Measurements from ENCODE around the gene SYT8.
"Not testable (repeated sequence)": the region's sequence is repeated elsewhere in the genome, so short reads cannot be mapped to it uniquely, and the experiment has no call there.

The SYT8 gene

DNA sequence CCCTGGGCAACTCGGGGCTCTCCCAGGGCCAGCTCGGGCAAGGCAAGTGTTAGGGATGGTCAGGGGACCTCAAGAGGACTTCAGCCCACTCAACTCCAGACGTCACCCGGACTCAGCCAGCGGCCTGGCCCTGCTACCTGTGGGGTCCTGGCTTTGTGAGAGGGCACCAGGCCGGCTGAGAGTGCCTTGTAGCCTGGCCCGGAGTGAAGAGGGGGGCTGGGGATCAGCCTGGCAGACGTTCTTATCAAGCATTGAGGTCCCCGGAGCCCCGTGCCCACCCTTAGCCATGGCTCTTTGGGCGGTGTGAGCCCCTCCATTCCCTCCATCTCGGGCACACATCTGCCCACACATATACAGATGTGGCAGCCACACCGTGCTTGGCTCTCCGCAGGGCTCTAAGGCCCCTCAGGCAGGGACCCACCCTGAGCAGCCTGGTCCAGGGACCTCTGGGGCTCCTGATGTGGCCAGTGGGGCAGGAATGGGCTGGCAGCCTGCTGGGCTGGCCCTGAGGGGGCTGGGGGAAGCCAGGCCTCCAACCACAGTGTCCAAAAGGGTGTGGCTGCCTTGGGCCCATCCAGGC is 33.4 kb downstream of the SYT8 start:
- Histone ChIP-seq H3K4me1 (ENCODE audit: control insufficient read depth, insufficient read depth, low read length) (peaks cover 19% of the 10 kb centered on the region), H3K27ac (ENCODE audit: insufficient read depth, low read depth, low read length, poor library complexity, severe bottlenecking) (no peak overlapping the region), H3K4me3 (ENCODE audit: insufficient read depth, low read depth, low read length) (no peak overlapping the region), H3K27me3 (ENCODE audit: control insufficient read depth, insufficient read depth, low read length, poor library complexity, severe bottlenecking) (peaks cover 6% of the 10 kb centered on the region), H3K9me3 (ENCODE audit: control insufficient read depth, low read length) (no peaks in the 10 kb centered on the region), H3K36me3 (ENCODE audit: control insufficient read depth, insufficient read depth, low read length) (no peaks in the 10 kb centered on the region)
- 92 to 93% methylated on average over 14 of the region's 14 CpGs for WGBS, 2 experiments

DNA sequence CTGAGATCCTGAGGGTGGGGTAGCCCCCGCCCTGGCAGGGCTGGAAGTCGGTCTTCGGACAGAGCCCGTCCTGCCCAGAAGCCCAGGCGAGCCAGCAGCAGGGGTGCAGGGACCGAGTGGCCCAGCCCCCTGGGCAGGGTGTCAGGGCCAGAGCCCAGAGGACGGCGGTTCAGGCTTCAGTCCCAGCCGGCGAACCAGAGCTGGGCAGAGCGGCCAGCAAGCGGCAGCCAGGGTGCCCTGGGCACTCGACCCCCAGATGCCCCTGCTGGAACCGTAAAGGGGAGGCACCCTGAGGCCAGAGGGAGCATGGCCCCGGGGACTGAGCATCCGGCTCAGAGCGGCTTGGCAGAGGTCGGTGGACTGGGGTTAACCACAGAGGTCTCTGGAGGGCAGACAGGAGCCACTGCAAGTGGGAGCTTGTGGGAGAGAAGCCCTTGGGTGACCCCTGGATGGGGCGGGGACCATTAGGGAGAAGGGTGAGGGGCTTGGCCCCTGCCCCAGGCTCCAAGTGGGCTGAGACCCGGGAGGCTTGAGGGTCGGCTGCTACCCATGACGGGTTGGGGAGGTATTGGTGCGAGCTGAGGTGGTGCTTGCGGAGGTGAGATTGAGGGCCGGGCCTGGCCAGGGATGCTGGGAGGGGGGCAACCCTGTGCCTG is 34.0 kb downstream of the SYT8 start:
- 93 to 94% methylated on average over 25 of the region's 25 CpGs for WGBS, 2 experiments
- H3K4me3 ChIP-seq (ENCODE audit: insufficient read depth, low read depth, low read length) = no peak overlapping the region

GRCh38 chr11:1869427-1870325 is 34.9 kb downstream of the SYT8 start:
- Histone ChIP-seq H3K36me3 (ENCODE audit: control insufficient read depth, insufficient read depth, low read length) (no peaks in the 10 kb centered on the region), H3K9me3 (ENCODE audit: control insufficient read depth, low read length) (no peaks in the 10 kb centered on the region), H3K27ac (ENCODE audit: insufficient read depth, low read depth, low read length, poor library complexity, severe bottlenecking) (no peak overlapping the region), H3K4me1 (ENCODE audit: control insufficient read depth, insufficient read depth, low read length) (peaks cover 9% of the 10 kb centered on the region), H3K4me3 (ENCODE audit: insufficient read depth, low read depth, low read length) (no peak overlapping the region), H3K27me3 (ENCODE audit: control insufficient read depth, insufficient read depth, low read length, poor library complexity, severe bottlenecking) (peaks cover 6% of the 10 kb centered on the region)
- 87% methylated on average over 34 of the region's 34 CpGs for WGBS, 2 experiments

More for the DNA sequence above, 34.0 kb downstream of the SYT8 start:
- H3K27ac ChIP-seq (ENCODE audit: insufficient read depth, low read depth, low read length, poor library complexity, severe bottlenecking) = no peak overlapping the region
- no peaks in the 10 kb centered on the region for H3K9me3 ChIP-seq (ENCODE audit: control insufficient read depth, low read length)
- peaks cover 6% of the 10 kb centered on the region for H3K27me3 ChIP-seq (ENCODE audit: control insufficient read depth, insufficient read depth, low read length, poor library complexity, severe bottlenecking)
- H3K4me1 ChIP-seq (ENCODE audit: control insufficient read depth, insufficient read depth, low read length) = peaks cover 18% of the 10 kb centered on the region
- H3K36me3 ChIP-seq (ENCODE audit: control insufficient read depth, insufficient read depth, low read length) = no peaks in the 10 kb centered on the region

- H3K9me3 ChIP-seq (ENCODE audit: control insufficient read depth, low read length) = no peaks in the 10 kb centered on the region
- no peaks in the 10 kb centered on the region for H3K36me3 ChIP-seq (ENCODE audit: control insufficient read depth, insufficient read depth, low read length)
- 88 to 89% methylated on average over 12 of the region's 12 CpGs for WGBS, 2 experiments
- peaks cover 6% of the 10 kb centered on the region for H3K27me3 ChIP-seq (ENCODE audit: control insufficient read depth, insufficient read depth, low read length, poor library complexity, severe bottlenecking)
- no peak overlapping the region for H3K4me3 ChIP-seq (ENCODE audit: insufficient read depth, low read depth, low read length)
- no peak overlapping the region for H3K27ac ChIP-seq (ENCODE audit: insufficient read depth, low read depth, low read length, poor library complexity, severe bottlenecking)
- H3K4me1 ChIP-seq (ENCODE audit: control insufficient read depth, insufficient read depth, low read length) = peaks cover 2% of the 10 kb centered on the region
Measured at GRCh38 chr11:1870326-1870696, 35.5 kb downstream of the SYT8 start.

- Histone ChIP-seq H3K4me1 (ENCODE audit: control insufficient read depth, insufficient read depth, low read length) (no peaks in the 10 kb centered on the region), H3K9me3 (ENCODE audit: control insufficient read depth, low read length) (no peaks in the 10 kb centered on the region), H3K27me3 (ENCODE audit: control insufficient read depth, insufficient read depth, low read length, poor library complexity, severe bottlenecking) (peaks cover 6% of the 10 kb centered on the region), H3K4me3 (ENCODE audit: insufficient read depth, low read depth, low read length) (no peak overlapping the region), H3K27ac (ENCODE audit: insufficient read depth, low read depth, low read length, poor library complexity, severe bottlenecking) (no peak overlapping the region), H3K36me3 (ENCODE audit: control insufficient read depth, insufficient read depth, low read length) (no peaks in the 10 kb centered on the region)
- 69 to 73% methylated on average over 50 of the region's 50 CpGs for whole genome bisulfite sequencing, 2 experiments
Measured at GRCh38 chr11:1870721-1871466, 36.1 kb downstream of the SYT8 start.

DNA sequence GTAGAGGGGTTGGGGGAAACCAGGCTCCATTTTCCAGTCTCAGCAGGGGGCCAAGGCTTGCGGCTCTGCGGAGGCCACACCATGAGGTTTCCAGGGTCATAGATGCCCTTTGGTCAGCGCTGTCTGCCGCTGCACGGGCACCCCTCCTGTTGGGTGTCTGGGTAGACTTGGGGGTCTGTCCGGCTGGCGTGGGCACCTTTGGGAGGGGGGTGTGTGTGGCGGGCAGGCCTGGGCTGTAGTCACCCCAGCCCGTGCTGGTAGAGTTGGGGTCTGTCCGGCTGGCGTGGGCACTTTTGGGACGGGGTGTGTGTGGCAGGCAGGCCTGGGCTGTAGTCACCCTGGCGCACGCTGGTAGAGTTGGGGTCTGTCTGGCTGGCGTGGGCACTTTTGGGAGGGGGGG is 36.7 kb downstream of the SYT8 start:
- Histone ChIP-seq H3K4me3 (ENCODE audit: insufficient read depth, low read depth, low read length) (no peak overlapping the region), H3K36me3 (ENCODE audit: control insufficient read depth, insufficient read depth, low read length) (no peaks in the 10 kb centered on the region), H3K27ac (ENCODE audit: insufficient read depth, low read depth, low read length, poor library complexity, severe bottlenecking) (no peak overlapping the region), H3K4me1 (ENCODE audit: control insufficient read depth, insufficient read depth, low read length) (no peaks in the 10 kb centered on the region), H3K27me3 (ENCODE audit: control insufficient read depth, insufficient read depth, low read length, poor library complexity, severe bottlenecking) (peaks cover 6% of the 10 kb centered on the region), H3K9me3 (ENCODE audit: control insufficient read depth, low read length) (no peaks in the 10 kb centered on the region)
- WGBS, 2 experiments = 89% methylated on average over 15 of the region's 15 CpGs

- WGBS, 2 experiments = 90 to 92% methylated on average over 25 of the region's 25 CpGs
- no peaks in the 10 kb centered on the region for H3K36me3 ChIP-seq (ENCODE audit: control insufficient read depth, insufficient read depth, low read length)
- H3K27me3 ChIP-seq (ENCODE audit: control insufficient read depth, insufficient read depth, low read length, poor library complexity, severe bottlenecking) = peaks cover 6% of the 10 kb centered on the region
- no peak overlapping the region for H3K27ac ChIP-seq (ENCODE audit: insufficient read depth, low read depth, low read length, poor library complexity, severe bottlenecking)
- H3K4me3 ChIP-seq (ENCODE audit: insufficient read depth, low read depth, low read length) = no peak overlapping the region
- no peaks in the 10 kb centered on the region for H3K4me1 ChIP-seq (ENCODE audit: control insufficient read depth, insufficient read depth, low read length)
- H3K9me3 ChIP-seq (ENCODE audit: control insufficient read depth, low read length) = no peaks in the 10 kb centered on the region
Measured at GRCh38 chr11:1872267-1872985, 37.6 kb downstream of the SYT8 start.

- 60 to 68% methylated on average over 11 of the region's 11 CpGs for WGBS, 2 experiments
- peaks cover 6% of the 10 kb centered on the region for H3K27me3 ChIP-seq (ENCODE audit: control insufficient read depth, insufficient read depth, low read length, poor library complexity, severe bottlenecking)
- no peak overlapping the region for H3K27ac ChIP-seq (ENCODE audit: insufficient read depth, low read depth, low read length, poor library complexity, severe bottlenecking)
- H3K4me3 ChIP-seq (ENCODE audit: insufficient read depth, low read depth, low read length) = no peak overlapping the region
- no peaks in the 10 kb centered on the region for H3K9me3 ChIP-seq (ENCODE audit: control insufficient read depth, low read length)
- H3K4me1 ChIP-seq (ENCODE audit: control insufficient read depth, insufficient read depth, low read length) = no peaks in the 10 kb centered on the region
- H3K36me3 ChIP-seq (ENCODE audit: control insufficient read depth, insufficient read depth, low read length) = no peaks in the 10 kb centered on the region
Measured at GRCh38 chr11:1873048-1873812, 38.4 kb downstream of the SYT8 start.

DNA sequence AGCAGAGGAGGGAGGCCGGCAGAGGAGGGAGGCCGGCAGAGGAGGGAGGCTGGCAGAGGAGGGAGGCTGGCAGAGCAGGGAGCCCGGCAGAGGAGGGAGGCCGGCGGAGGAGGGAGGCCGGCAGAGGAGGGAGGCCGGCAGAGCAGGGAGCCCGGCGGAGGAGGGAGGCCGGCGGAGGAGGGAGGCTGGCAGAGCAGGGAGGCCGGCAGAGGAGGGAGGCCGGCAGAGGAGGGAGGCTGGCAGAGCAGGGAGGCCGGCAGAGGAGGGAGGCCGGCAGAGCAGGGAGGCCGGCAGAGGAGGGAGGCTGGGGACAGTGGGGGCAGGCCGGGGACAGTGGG is 39.0 kb downstream of the SYT8 start:
- not testable (repeated sequence) for H3K27ac ChIP-seq (ENCODE audit: insufficient read depth, low read depth, low read length, poor library complexity, severe bottlenecking); H3K4me1 ChIP-seq (ENCODE audit: control insufficient read depth, insufficient read depth, low read length); H3K4me3 ChIP-seq (ENCODE audit: insufficient read depth, low read depth, low read length); H3K9me3 ChIP-seq (ENCODE audit: control insufficient read depth, low read length); H3K27me3 ChIP-seq (ENCODE audit: control insufficient read depth, insufficient read depth, low read length, poor library complexity, severe bottlenecking); H3K36me3 ChIP-seq (ENCODE audit: control insufficient read depth, insufficient read depth, low read length)
- WGBS, 2 experiments = 88 to 90% methylated on average over 16 to 17 of the region's 17 CpGs
